Measurements from ENCODE around the gene RHBDL1. TPM values are rescaled to one million over a fixed set of nuclear protein-coding genes. Genes with fewer than 3 reads are reported as not detected.

RHBDL1 gene
- total and polyA plus RNA-seq, 2 experiments from 2014 or later, result 8.4 to 10.1 TPM

- ATAC-seq, result peak; percentile 5
- Histone ChIP-seq H3K36me3 (ENCODE audit: insufficient read depth) (no peaks in the 10 kb centered on the region; the same call in 1 of the 2 replicates), H3K4me3 (peak within 1 kb of the TSS; percentile 71), H3K79me2 (replicated peaks; ENCODE audit: insufficient read depth) (peaks cover 9% of the 10 kb centered on the region; the same call in 1 of the 2 replicates), H3K27ac (ENCODE audit: low read depth) (no peak within 1 kb of the TSS), H2AFZ (0 out of 2 replicates have a peak within 1 kb of the TSS, but pooled peaks have one; percentile 59), H3K4me2 (peak within 1 kb of the TSS; percentile 86), H3K9me2 (ENCODE audit: insufficient read depth) (no peaks in the 10 kb centered on the region), H3K27me3 (ENCODE audit: insufficient read depth) (no peaks in the 10 kb centered on the region), H3F3A (replicated peaks; ENCODE audit: low read depth) (peaks cover 27% of the 10 kb centered on the region), H4K20me1 (replicated peaks; ENCODE audit: insufficient read depth) (peaks cover 14% of the 10 kb centered on the region; the same call in 1 of the 2 replicates), H3K4me1 (ENCODE audit: insufficient read depth) (peaks cover 16% of the 10 kb centered on the region; the same call in 1 of the 2 replicates)
- H3K27me3 Mint-ChIP-seq (ENCODE audit: insufficient read depth, low read depth, poor library complexity), result peaks cover 27% of the 10 kb centered on the region
- TF ChIP-seq CREB1 (CRISPR knock-in tag; IDR thresholded peaks at IDR 0.05; ENCODE audit: low read depth), result no peak
- TF ChIP-seq POLR2AphosphoS5 (IDR thresholded peaks at IDR 0.05; ENCODE audit: low read depth), result peak; percentile 77
- TF ChIP-seq NANOG (IDR thresholded peaks at IDR 0.05; ENCODE audit: borderline replicate concordance), result no peak
- no peak for TF ChIP-seq CTCF (conservative IDR thresholded peaks at IDR 0.05; ENCODE audit: low read depth in 2 of 2)
- no peak for TF ChIP-seq STAT1 (IDR thresholded peaks at IDR 0.05; ENCODE audit: unreplicated experiment)
- TF ChIP-seq ZNF462 (CRISPR knock-in tag; IDR thresholded peaks at IDR 0.05), result no peak
- H3K36me3 Mint-ChIP-seq (ENCODE audit: low read depth), result peaks cover 24% of the 10 kb centered on the region
- H3K4me3 Mint-ChIP-seq, result peak within 1 kb of the TSS; percentile 84
- H3K27ac Mint-ChIP-seq, result peak within 1 kb of the TSS; percentile 59
- peak; percentile 95 for DNase-seq (ENCODE audit: low spot score)
- no peaks in the 10 kb centered on the region; the same call in 1 of the 3 replicates for H3K9me3 Mint-ChIP-seq
- H3K4me1 Mint-ChIP-seq, result peaks cover 28% of the 10 kb centered on the region
Measured at GRCh38 chr16:679814-680624, 4.5 kb downstream of the RHBDL1 start, which contains the start of gene STUB1. Gene STUB1, plus strand, starts transcription at chr16:680410. Its CDS starts 116 bp downstream, at chr16:680526.
